HepG2 (cell line): Measurements from ENCODE around the gene BCAS4. TPM values are rescaled to one million over a fixed set of nuclear protein-coding genes. Genes with fewer than 3 reads are reported as not detected.

Source experiments
- KDM4B ChIP-seq: sonication (generic); formaldehyde crosslinking; IDR thresholded peaks from 2 replicates; pipeline ENCODE4 v1.4.0; 2020; ENCODE audit warnings: missing genetic modification reagents
- PRDM15 ChIP-seq: sonication (generic); formaldehyde crosslinking; IDR thresholded peaks from 2 replicates; pipeline ENCODE4 v1.4.0; 2020; ENCODE audit warnings: missing genetic modification reagents
- PTBP1 ChIP-seq: fragments of 200-400 bp; formaldehyde crosslinking; IDR thresholded peaks from 2 replicates; pipeline ENCODE4 v1.6.1; 2018; ENCODE audit warnings: low read length, low read depth; ENCODE audit not compliant: poor library complexity, severe bottlenecking
- RARA ChIP-seq: IDR thresholded peaks from 2 replicates; pipeline ENCODE4 v1.6.1; 2016; ENCODE audit warnings: missing genetic modification reagents, missing compliant biosample characterization
- UBTF ChIP-seq: sonication (generic); formaldehyde crosslinking; IDR thresholded peaks from 2 replicates; pipeline ENCODE4 v1.4.0; 2020; ENCODE audit warnings: mild to moderate bottlenecking, missing genetic modification reagents
- ZNF597 ChIP-seq: sonication (generic); formaldehyde crosslinking; IDR thresholded peaks from 2 replicates; pipeline ENCODE4 v1.5.0; 2020; ENCODE audit warnings: missing genetic modification reagents
- polyA plus RNA-seq, 8 experiments: library from polyadenylated mRNA; depleted of rRNA in 3 of 8; stranded (reverse) in 7 of 8; unstranded in 1 of 8; fragments of >200 nt; fragmentation: Illumina TruSeq in 4 of 8; extraction: Trizol in 4 of 8; gene quantifications; 2 replicates each; pipeline versions ENCODE4 v1.2.1 to v1.2.3, GENCODE V29; 2011 to 2016; ENCODE audit warnings: low read depth in 4 of 8, missing spikeins in 1 of 8, mixed read lengths in 1 of 8; ENCODE audit not compliant: insufficient read depth in 1 of 8
- total RNA-seq, 5 experiments: library from RNA; depleted of rRNA; stranded (reverse); fragments of >200 nt; fragmentation: Illumina TruSeq; extraction: Trizol; gene quantifications; 2 replicates each; pipeline ENCODE4 v1.2.3, GENCODE V29; 2016; ENCODE audit warnings: low read depth in 1 of 5

BCAS4 gene
- total and polyA plus RNA-seq, 2 of the 13 experiments (the other 11 are each of a cell fraction or from before 2014, with no cell fraction given) = 7.2 to 8.0 TPM

- no peak for TF ChIP-seq UBTF (CRISPR knock-in tag)
- TF ChIP-seq ZNF597 (CRISPR knock-in tag) = no peak
- TF ChIP-seq PRDM15 = no peak
- no peak for TF ChIP-seq PTBP1
- TF ChIP-seq RARA = no peak
- no peak for TF ChIP-seq KDM4B
- TF ChIP-seq, all 625 proteins: peak for 0
These were observed 67.7 kb downstream of the BCAS4 start (continued) for GRCh38 chr20:50862546-50862945.
